Endometrium (tissue), 2 donors: ENCODE measurements around the gene DLEC1.
"Not testable (repeated sequence)": the region's sequence is repeated elsewhere in the genome, so short reads cannot be mapped to it uniquely, and the experiment has no call there.

ENCODE experiments used
- FAIRE-seq: peaks from 2 replicates; lab custom pipeline; 2012; peaks lifted over from hg19 to GRCh38; lab: Jason Lieb, UNC
- donor health status: control.
- donor health status: control.

Gene DLEC1

GRCh38 chr3:38018296-38019266, 20.4 kb upstream of the DLEC1 start:
- no peak for FAIRE-seq

- no peak for FAIRE-seq
Measured at GRCh38 chr3:38019658-38020341, 19.2 kb upstream of the DLEC1 start.

GRCh38 chr3:38020342-38020726, 18.7 kb upstream of the DLEC1 start:
- no peak for FAIRE-seq

GRCh38 chr3:38021196-38021595, 17.8 kb upstream of the DLEC1 start:
- no peak for FAIRE-seq

GRCh38 chr3:38022301-38022700, 16.7 kb upstream of the DLEC1 start:
- no peak for FAIRE-seq

GRCh38 chr3:38022896-38023709, 15.9 kb upstream of the DLEC1 start:
- FAIRE-seq, result no peak

GRCh38 chr3:38026856-38027255, 12.2 kb upstream of the DLEC1 start:
- no peak for FAIRE-seq

GRCh38 chr3:38027466-38028465, 11.2 kb upstream of the DLEC1 start:
- FAIRE-seq, result no peak

GRCh38 chr3:38028621-38029361, 10.2 kb upstream of the DLEC1 start:
- FAIRE-seq, result no peak

- no peak for FAIRE-seq
Measured at GRCh38 chr3:38029400-38030125, 9.4 kb upstream of the DLEC1 start, which contains the start of gene PLCD1. PLCD1 (minus strand) TSS chr3:38029642; CDS start chr3:38029539, 103 bp downstream.

GRCh38 chr3:38030126-38031021, 8.6 kb upstream of the DLEC1 start:
- FAIRE-seq, result no peak

GRCh38 chr3:38031022-38031994, 7.7 kb upstream of the DLEC1 start:
- FAIRE-seq, result no peak

GRCh38 chr3:38032328-38032865, 6.6 kb upstream of the DLEC1 start:
- no peak for FAIRE-seq

GRCh38 chr3:38033586-38033985, 5.4 kb upstream of the DLEC1 start:
- not testable (repeated sequence) for FAIRE-seq

- not testable (repeated sequence) for FAIRE-seq
Measured at GRCh38 chr3:38034335-38034734, 4.7 kb upstream of the DLEC1 start.

- FAIRE-seq, result no peak
Measured at GRCh38 chr3:38036286-38036685, 2.7 kb upstream of the DLEC1 start.

- no peak for FAIRE-seq
Measured at GRCh38 chr3:38036906-38037305, 2.1 kb upstream of the DLEC1 start.
